SKM-1 (cell line): ENCODE data around the gene SLC1A1.
"Not testable (repeated sequence)": the region's sequence is repeated elsewhere in the genome, so short reads cannot be mapped to it uniquely, and the experiment has no call there.

Experiments used
- DNase-seq: peaks from one replicate; lab custom pipeline; 2025; ENCODE audit not compliant: unreplicated experiment; lab: John Stamatoyannopoulos, UW

SLC1A1 gene

DNA sequence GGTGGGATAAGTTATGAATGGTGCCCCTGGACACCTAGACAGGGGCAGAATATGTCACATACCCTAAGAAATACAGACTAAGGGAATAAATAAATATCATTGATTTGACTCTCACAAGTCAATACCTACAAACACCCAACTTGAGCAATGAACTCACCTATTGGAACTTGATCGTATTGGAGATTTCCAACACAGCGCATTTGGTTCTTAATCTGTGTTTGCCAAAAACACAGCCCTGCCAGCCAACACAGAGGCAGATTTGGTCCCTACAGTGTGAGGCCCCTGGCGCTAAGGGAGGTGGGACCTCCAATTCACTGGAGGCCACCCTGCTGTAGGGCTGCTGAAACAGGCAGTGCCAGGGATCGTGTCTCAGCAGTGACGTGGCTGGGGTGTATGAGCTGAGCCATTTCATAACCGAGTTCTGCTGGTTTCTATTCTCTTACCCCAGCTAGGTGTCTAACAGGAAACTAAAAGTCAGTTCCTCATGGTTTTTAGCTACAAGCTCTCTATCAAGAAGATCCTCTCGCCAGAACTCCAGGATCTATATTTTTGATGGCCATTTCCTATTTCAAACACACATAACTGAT, 84.5 kb downstream of the SLC1A1 start:
- DNase-seq: no peak

DNA sequence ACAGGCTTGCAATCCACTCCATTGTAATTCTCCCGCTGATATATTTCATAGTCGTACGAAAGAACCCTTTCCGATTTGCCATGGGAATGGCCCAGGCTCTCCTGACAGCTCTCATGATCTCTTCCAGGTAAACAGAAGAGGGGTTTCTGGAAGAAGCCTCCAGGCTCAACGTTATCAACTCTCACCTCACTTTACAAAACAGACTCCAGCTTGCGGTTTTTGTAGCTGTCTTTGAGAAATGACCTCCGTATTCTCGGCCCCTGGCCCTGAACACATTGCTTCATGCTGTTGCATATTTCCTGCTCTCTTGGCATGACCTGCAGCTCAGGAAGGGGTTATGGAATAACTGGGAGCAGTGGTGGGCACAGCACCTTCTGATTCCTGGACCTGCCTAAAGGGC, 85.7 kb downstream of the SLC1A1 start:
- no peak for DNase-seq

DNA sequence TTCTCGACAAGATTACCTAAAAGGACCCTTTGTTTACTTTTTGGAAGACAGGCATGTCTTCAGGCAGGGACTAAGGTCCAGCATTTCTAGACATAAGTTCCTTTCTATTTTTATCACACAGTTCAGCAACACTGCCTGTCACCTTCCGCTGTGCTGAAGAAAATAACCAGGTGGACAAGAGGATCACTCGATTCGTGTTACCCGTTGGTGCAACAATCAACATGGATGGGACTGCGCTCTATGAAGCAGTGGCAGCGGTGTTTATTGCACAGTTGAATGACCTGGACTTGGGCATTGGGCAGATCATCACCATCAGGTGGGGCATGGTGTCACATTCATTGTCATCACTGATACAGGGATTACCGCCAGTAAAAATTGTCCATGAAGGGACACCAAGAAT, 86.2 kb downstream of the SLC1A1 start:
- no peak for DNase-seq

DNA sequence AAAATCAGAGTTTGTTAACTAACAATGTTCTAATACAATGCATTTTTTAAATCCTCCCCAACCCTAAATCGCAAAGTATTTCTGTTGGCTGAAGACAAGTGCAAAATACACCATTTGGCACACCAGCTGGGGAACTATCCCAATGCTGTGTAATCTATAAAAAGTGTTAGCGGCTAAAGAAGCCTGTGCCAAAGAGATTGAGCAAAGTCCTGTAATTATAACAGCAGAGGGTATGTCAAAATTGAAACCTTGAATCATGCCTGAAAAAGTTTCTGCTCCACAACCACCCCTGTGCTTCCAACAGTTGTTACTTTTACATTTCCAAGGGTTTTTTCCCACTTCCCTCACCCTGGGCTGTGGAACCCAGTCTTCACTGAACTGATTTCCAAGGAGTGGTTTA, 88.7 kb downstream of the SLC1A1 start:
- no peak for DNase-seq

DNA sequence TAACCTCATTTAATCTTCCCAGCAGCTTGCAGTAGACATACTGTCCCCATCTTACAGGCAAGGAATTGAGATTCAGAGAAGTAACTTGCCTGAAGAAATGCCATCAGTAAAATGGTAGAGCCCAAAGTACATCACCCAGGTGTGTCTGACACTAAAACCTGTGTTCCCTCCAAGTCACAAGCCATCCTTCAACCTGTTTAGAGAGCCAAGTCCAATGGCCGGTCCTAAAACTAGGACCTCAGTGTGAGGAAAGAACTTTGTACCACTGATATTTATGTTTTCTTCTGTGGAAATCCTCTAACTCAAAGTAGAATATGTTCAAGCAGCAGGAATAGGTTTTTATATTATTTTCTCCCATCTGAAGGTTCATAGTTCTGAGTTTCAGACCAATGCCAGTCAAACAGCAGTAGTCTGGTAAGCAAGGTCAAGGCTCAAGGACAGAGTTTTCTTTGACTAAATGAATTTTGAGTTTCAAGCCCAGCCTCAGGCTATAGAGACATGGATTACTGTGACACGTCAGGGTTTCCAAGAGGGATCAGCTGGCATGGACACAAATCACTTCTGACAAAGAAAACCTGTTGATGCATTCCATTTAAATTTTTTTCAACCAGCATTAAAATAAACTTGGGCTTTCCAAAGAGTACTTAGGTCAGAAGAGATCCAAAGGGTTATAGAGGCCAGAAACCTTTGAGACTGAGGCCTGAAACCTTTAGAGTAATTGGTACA, 90.9 kb downstream of the SLC1A1 start:
- no peak for DNase-seq

DNA sequence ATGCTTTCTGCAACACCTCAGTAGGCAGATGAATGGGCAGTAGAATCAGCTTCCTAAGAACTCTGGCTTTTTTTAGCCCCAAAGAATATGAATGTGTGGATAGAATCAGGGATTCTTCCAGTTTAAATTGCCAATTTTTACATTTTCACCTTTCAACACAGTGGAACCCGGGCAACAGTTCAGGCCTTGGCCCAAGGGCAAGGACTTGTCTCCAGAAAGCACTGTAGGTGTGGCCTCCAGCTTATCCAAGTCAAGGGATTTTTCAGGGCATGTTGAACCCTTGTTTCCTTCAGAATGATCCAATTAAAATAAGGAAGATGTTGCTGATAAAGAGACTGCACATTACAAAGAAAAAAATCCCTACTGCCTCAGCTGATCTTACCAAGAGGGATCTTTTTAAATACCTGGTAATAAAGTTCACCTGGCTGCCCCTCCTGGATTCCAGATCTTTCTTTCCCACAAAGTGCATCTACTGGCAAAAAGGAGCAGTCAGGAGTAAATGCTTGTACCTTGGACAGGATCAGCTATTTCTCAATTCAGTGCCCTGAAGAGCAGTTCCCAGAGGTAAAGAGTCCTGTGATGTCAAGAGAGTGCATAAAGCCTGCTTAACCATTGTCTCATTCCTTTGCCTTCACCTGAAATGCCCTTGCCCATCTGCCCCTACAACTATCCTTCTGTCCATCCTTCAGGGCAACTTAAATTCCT, 91.7 kb downstream of the SLC1A1 start:
- DNase-seq: no peak

DNA sequence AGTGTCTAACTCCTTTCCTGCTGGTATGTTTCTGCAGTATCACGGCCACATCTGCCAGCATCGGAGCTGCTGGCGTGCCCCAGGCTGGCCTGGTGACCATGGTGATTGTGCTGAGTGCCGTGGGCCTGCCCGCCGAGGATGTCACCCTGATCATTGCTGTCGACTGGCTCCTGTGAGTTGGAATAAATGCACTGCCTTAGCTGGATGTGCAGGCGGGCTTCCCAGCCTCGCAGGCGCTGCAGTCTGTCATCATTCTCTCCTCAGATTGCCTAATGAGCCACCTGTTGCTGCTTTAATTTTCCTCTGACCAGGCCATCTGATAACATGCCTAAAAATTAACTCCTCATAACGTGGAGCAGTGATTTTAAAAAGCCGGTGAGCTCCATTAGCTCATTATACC, 92.7 kb downstream of the SLC1A1 start:
- no peak for DNase-seq

DNA sequence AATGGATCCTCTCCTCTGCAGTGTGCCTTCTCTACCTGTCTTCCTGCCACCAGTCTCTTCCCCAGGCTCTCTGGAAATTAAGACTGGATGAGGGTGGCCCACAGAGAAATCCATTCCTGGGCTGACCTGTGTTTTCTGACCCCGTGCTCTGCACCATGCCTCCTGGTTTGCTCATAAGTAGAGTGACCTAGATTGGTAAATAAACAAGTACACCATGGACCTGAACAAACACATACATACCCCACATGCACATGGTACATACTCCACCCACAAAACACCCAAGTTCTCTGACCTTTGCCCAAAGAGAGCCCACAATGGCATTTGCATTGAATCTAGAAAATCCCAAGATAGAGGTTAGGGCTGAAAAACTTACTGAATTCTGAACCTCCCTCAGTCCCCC, 94.4 kb downstream of the SLC1A1 start:
- DNase-seq: no peak

DNA sequence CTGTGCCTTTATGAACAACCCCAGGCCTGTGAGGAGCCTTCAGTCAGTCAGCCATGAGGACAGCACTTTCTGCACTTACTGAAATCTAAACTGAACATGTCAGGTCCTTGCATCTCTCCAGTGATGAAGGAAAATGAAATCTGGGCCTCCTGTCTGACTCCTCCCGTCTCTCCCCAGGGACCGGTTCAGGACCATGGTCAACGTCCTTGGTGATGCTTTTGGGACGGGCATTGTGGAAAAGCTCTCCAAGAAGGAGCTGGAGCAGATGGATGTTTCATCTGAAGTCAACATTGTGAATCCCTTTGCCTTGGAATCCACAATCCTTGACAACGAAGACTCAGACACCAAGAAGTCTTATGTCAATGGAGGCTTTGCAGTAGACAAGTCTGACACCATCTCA, 94.9 kb downstream of the SLC1A1 start:
- no peak for DNase-seq

DNA sequence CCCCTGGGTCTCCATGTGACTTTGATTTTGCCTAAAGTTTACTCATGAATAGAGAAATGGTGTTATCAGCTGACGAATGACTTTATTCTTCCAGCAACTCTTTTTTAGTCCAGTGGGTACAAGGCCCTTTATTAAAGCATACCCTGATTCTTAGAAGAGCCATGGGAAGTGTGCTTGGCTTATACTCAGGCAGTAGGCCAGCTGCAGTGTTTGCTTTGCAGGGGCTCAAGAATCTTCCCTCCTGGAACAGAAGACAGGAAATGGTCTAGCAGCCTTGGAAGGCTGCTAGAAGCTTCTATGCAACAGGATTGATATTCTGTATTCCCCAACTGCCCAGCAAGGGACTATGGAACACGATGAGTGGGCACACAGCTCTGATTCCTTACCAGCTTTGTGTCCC, 98.5 kb downstream of the SLC1A1 start:
- no peak for DNase-seq

DNA sequence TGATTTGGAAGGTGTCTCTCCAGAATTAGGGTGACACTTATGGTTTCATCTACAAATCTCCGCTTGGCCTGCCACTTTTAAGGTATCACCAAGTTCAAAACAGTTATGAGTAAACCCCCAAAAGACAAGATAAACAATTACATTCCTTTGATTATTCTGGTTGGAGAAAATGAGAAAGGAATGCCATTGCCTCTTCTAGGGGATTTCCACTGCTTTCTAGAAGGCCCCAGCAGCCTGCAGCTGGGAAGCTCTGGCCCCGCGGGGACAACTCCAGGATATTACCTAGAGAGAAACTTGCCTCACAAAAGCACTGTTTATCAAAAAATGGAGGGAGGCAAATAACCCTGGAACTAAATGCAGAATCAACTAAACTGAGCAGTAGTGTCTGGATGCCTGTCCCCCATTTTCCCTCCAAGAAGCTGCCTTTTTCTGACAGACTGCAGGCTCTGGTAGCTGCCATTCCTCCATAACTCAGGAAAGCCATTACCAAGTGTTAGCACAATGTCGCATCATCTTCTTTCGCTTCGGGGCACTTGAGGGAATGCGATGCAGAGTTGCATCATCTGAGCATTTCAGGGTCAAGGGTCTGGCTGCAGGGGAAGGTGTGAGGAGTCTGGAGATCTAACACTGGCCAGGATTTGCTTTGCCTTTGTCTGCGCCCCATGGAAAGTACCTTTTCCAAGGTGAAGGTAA, 100.3 kb downstream of the SLC1A1 start:
- no peak for DNase-seq

DNA sequence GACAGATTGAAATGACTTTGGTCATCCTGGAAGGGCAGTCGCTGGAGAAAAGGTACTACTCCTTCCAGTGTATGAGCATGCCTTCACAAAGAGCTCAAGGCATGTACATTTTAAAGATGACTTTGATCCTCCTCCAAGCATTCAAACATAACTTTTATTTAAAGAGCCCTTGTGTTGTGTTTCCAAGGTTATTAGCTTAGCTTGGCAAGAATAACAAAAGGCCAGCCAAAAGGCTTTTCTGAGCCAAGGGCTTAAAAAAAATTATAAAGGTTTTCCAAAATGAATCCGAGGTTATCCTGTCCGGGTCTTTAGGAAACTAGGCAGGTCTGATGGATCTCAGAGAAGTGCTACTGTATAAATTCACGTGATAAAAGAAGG, 100.8 kb downstream of the SLC1A1 start:
- DNase-seq: no peak

DNA sequence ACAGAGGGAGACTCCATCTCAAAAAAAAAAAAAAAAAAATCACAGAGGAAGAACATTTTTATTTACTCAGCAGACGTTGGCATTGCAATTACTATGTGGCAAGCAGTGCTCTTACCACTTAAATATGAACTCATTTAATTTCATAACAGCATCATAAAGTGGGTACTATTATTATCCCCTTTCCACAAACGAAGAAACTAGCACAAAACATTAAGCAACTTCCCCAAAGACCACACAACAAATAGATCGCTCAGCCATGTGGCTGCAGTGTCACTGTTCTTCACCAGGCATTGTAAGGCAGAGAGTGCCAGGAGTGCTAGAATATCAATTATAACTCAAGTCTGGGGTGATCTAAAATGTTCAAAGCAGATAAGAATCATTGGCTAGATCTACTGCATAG, 102.0 kb downstream of the SLC1A1 start:
- DNase-seq: no peak

DNA sequence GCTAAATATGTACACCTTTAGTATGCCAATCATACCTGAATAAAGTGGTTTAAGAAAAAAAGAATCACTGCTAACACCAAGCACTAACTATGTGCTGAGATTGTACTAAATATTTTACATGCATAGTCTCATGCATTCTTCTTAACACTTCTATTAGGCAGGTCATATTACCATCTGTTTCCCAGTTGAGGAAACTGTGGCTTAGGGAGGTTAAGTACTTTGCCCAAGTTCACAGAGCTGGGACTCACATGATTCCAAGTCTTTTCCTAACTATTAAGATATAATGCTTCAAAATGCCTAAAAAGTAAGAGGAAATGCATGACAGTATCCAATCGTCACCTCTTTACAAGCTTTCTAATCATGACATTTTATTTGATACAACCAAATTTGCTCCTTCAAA, 102.6 kb downstream of the SLC1A1 start:
- no peak for DNase-seq

DNA sequence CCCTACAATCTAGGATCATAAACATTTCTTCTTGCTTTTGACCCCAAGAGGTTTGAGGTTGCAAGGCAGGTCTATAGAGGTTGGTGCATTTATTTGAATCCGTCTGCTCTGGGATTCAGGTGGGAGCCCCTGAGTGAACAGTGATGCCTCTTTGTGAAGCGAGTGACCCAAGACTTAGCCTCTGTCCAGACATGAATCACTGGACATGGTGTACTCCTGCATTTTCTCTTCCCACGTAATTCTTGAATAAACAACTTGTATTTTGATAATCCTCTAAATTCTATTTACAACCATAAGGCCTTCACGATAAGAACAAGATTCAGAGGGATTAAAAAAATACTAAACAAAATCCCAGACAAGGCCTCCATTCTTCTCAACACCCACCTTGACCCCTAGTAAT, 104.3 kb downstream of the SLC1A1 start:
- no peak for DNase-seq

DNA sequence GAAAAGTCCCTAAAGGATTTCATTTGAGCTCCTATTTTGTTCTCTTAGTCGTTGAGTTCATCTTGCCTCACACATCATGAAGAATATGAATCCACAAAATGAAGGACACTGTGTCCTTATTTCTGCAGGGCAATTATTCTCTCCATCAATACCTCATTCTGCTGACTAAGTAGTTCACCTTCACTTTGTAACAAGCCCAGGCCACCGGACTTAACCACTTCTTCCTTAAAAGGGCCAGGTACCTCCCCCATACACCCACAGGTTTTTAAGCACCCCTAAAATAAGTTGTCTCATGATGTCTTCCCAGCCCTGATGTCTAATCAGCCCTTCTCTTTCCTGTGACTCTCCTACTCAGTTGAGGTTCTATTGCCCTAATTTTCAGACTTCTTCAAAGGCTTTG, 104.7 kb downstream of the SLC1A1 start:
- no peak for DNase-seq

DNA sequence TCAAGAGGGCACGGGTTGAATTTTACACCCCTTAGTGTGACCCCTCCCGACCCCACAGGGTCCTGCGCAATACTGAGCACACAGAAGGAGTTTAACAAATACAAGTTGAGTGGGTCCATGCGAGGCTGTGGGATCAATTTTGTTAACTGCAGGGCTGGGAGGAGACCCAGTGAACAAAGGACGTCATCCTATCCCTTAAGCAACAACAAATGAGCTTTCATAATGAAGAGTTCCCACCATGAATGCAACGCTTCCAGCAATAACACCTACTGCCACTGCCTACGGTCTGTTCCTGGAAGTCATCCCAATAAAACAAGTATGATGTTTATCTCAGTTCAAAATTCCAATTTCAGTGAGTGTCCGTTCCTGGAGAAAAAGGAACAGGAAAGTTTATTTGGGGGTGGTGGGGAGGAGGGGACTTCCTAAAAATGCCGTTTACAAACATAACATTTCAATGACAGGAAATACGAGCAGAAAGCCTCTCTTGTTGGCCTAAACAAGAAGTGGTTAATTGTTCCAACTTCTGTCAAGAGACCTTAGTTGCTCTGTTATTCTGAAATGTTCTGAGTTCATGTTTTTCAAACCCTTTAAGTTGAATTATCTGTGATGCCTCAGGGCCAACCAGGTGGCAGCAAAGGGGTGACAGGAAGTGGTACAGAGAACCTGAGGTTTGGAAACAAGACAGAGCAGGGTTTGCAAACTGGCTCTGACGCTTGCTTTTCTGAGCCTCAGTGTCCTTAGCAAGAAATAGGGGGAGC, 106.1 kb downstream of the SLC1A1 start:
- no peak for DNase-seq

DNA sequence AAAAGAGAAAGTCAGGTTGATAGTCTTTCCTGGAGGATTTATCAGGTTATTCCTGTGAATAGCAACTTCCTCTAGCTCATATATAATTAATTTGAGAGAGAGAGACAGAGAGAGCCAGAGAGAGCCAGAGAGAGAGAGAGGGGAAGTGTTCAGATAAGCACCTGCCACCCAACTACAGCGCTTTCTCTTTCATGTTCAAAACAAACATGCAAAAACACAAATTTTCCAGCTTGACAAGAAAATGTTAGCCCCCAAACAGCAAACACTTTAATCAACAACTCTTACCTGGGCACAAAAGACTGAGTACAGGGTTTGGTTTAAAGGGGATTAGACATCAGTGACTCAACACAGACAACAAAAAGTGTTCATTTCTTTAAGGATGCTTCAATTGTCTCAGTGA, 110.1 kb downstream of the SLC1A1 start:
- DNase-seq: no peak

DNA sequence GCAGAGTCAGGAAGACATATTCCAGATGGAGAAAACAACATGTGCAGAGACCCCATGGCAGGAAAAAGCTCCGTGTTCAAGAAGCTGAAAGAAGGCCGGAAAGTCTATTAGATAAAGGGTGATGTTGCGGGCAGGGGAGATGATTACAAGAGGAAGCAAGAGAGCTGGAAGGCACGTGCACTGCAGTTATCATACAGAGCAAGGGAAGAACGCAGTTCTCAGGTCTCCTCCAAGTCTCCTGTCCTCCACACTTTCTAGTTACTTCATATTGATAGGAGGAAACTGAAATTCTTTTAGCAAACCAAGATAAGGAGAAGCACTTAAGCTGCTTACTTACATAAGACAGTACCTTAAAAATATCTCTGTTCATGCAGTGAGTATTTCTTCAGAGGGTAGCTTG, 113.6 kb downstream of the SLC1A1 start:
- DNase-seq: peak; percentile 18

DNA sequence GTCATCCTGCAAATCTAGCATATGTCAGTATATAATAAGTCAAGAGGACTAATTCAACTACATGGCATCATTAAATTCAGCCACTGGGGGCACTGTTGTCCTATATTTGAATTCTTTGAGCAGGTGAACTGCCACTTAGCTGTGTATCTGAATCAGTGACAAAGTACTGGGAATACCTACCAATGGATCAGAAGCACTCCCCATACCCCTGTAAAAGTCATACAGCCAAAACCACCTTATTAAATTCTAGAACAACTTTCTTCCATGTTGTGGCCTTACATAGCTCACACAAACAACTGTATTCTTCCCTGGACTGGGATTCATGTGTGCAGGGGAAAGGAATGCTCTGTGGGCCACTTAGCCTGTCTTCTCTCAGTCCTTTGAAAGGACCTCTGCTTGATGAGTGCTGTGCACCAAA, 114.4 kb downstream of the SLC1A1 start:
- peak; percentile 56 for DNase-seq

DNA sequence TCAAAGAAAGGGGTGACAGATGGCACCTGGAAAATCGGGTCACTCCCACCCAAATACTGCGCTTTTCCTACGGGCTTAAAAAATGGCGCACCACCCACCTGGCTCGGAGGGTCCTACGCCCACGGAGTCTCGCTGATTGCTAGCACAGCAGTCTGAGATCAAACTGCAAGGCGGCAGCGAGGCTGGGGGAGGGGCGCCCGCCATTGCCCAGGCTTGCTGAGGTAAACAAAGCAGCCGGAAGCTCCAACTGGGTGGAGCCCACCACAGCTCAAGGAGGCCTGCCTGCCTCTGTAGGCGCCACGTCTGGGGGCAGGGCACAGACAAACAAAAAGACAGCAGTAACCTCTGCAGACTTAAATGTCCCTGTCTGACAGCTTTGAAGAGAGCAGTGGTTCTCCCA, 115.8 kb downstream of the SLC1A1 start:
- not testable (repeated sequence) for DNase-seq
